Spleen (tissue), 7 donors: Measurements from ENCODE around the gene CDC42EP5.

Experiments used
- CTCF ChIP-seq, 11 experiments: fragments of 200-600 bp in 7 of 11; fragments of 450-650 bp in 4 of 11; sonication (generic) in 4 of 11; IDR thresholded peaks in 8 of 11; conservative IDR thresholded peaks in 3 of 11; 1 replicate in 7 of 11; 2 replicates in 4 of 11; pipeline versions ENCODE4 v1.4.0 to v1.8.0; 2016 to 2021; ENCODE audit warnings: antibody characterized with exemption in 11 of 11, inconsistent platforms in 4 of 11, mild to moderate bottlenecking in 1 of 11
- POLR2A ChIP-seq, 3 donors: fragments of 450-650 bp; IDR thresholded peaks; one replicate each; pipeline ENCODE4 v1.5.1; 2017; ENCODE audit warnings: antibody characterized with exemption in 3 of 3, mild to moderate bottlenecking in 1 of 3
- POLR2AphosphoS5 ChIP-seq, 3 donors: sonication (generic); formaldehyde crosslinking; IDR thresholded peaks; one replicate each; pipeline ENCODE4 v1.5.1; 2017; ENCODE audit warnings: antibody characterized with exemption in 3 of 3
- donor health status: DM: no; HTN: no; CAD: no; lungs with moderate emphysema.
- donor health status: DM: no; HTN: no; CAD: no.
- donor health status: DM: no; HTN: no; CAD: no.

- no peak for TF ChIP-seq CTCF (IDR thresholded peaks at IDR 0.05 in 8 of 11, conservative IDR thresholded peaks at IDR 0.05 in 3 of 11)
- TF ChIP-seq POLR2AphosphoS5 (IDR thresholded peaks at IDR 0.05): peak in 2 of 3 donors; percentile 48 to 60
- TF ChIP-seq POLR2A (IDR thresholded peaks at IDR 0.05): no peak
These were observed 1.9 kb downstream of the CDC42EP5 start for GRCh38 chr19:54470991-54471782.
